ENCODE results near the gene MED12L.
"Not testable (repeated sequence)": the region's sequence is repeated elsewhere in the genome, so short reads cannot be mapped to it uniquely, and the experiment has no call there.

MED12L gene

DNA sequence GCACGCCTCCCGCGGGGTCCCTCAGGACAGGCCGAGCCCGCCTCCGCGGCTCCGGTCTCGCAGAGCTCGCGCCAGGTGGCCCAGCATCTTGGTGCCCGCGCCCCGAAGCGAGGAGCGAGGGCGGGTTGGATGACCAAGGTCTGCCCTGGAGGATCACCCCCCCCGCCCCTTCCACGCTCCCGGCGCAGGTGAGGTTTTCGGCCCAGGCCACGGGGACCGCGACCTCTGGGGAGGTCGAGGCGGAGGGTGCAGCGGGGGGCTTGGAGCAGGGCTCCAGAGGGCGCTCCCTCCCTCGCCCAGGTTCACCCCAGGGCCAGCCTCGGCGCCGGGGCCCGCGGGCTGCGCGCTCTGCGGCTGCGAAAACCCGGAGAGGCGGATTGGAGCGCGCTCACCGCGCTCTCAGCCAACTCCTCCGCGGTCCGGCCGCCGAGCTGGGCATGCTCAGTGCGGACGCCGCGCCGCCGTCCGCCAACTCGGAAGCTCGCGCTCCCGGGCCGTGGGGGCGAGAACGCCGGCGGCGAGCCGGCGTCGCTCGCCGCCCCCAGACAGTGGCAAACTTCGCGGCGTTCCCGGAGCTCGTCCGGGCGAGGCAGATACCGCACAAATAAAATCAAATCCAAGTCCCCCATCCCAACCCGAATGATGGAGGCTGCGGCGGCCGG, at the start of gene MED12L:
TSS of gene MED12L (plus strand) at position 438 of the 662 bp plus-strand sequence. CDS start 1,263 bp downstream, outside the sequence.
- peak; percentile 32 for DNase-seq

DNA sequence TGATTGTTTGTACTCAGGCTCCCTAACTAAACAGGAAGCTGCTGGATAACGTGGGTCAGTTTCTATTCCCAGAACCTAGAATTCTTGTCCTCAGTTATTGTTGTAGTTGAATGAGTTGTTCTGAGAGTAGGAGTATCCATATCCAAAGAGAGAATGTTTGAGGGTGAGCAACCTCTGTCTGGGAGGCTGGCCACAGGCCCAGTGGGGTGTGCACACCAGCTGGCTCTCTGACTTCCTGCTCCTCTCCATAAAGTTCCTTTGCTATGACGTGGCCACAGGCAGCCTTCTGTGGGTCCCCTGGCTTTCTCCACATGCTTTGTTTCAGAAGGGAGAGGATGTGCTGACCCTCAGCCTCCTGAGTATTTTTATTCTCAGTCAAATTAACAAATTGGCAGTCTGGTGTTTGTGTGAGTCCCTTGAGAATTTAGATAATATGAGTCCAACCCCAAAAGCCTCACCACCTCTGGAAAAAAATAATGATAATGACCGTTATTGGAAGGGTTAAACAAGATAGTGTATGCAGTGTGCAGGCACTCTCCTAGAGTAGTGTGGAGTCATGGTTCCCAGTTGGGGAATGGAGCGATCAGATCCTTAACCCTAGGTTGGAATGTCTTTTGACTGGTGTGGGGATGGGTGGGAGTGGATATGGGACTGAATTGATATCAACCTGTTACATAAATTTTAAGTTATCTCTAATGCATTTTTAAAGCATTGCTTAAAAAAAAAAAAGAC, 47.6 kb upstream of the MED12L start:
- peak; percentile 67 for DNase-seq

- no peak for DNase-seq
Observed at GRCh38 chr3:151044706-151045105, 40.8 kb upstream of the MED12L start.

DNA sequence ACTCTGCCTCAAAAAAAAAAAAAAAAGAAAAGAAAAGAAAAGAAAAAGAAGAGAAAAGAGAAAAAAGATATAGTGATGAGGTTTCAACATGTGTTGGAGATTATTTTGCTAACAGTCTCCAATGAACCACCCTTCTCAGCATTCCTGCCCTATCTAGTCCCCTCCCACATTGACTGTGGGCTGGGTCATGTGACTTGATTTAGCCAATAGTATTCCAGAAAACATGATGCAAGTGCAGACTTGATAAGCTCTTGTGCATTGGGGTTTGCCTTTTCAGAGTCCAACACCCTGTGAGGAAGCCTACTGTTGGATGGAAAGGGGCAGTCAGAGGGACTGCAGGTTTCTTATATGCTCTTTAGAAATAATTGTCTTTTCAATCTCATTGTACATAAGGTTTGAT, 37.8 kb upstream of the MED12L start:
- no peak for DNase-seq

- no peak for DNase-seq
Observed at GRCh38 chr3:151051533-151051932, 33.9 kb upstream of the MED12L start.

- no peak for DNase-seq
Observed at GRCh38 chr3:151052346-151052745, 33.1 kb upstream of the MED12L start.

DNA sequence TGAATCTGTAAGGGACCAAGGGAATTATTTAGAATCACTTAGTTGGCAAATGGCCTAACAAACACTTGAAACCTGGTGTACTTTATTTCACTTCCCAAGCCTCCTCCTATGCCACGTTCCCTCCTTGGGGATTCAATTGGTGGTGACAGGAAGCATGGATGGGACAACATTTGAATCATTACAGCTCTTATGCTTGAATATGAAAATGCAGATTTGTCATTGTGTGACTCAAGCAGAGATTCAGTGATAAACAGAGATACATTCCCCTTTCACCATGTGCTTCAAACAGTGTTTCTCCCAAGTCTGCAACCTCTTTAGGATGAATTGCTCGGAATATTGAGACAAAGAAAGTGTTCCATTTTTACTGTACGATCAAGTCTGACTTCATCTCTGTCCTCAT, 32.7 kb upstream of the MED12L start:
- no peak for DNase-seq

DNA sequence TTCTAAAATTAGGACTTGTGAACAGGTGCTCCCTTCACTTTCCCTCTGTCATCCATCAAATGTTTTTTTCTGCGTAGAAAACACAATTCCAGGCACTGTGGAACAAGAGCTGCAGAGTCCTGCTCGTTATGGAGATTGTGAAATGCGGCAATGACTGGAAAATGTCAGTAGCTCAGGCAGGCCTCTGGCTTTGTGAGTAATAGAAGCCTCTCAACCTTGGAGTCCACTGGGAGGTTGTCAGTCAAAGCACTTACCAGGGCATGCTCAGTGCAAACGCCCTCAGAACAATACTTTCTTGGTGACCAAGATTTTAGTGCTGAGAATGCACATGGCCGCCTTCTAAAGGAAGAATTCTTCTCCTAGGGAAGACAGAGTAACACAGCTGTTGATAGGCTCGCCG, 26.7 kb upstream of the MED12L start:
- no peak for DNase-seq

- no peak for DNase-seq
Observed at GRCh38 chr3:151062611-151063010, 22.9 kb upstream of the MED12L start.

DNA sequence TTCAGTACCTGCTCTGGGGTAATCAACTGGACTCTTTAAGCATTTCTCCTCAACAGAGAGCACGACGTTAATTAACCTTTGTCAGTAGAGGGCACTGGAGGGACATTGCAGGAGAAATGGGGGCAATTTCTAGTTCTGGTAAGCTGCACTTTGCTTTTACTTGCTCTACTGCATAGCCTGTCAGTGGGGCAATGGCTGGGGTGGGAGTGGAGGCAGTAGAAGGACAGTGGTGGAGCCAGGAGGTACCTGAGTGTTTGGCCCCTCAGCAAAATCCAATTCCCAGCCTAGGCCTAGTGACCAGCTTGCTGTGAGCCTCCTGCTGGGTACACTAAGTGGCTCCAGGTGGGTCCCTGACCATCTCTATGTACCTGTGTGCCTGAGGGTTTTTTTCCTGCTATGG, 18.3 kb upstream of the MED12L start:
- no peak for DNase-seq

DNA sequence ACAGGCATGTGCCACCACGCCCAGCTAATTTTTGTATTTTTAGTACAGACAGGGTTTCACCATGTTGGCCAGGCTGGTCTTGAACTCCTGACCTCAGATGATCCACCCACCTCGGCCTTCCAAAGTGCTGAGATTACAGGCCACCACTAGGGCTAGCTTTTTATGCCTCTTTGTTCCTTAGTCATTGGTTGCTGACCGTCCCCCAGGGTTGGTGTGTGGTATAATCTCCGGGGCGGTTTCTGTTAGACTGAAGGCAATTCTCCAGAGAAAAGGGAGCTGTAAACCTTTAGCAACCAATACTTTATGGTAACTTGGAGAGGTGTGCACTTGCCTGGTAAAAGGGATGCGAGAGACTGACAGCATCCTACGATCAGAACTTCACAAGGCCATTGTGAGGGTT, 12.6 kb upstream of the MED12L start:
- DNase-seq, result not testable (repeated sequence)

DNA sequence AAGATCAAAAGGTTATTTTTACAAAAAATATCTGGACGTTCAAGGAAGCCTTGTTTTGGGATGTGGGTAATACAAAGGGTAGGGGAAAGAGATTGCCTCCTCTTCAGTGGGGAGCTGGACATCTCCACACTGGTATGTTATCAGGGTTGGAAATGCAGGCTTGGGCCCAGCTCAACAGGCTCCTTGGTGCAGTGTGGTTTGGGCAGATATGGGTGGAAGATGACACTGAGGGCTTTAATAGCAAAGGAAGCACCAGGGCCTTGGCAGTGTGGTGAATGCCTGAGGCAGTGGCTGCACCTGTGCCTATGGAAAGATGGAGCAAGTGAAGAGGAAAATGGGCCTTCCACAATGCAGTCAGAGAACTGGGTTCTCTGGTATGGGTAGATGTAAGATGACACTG, 11.2 kb upstream of the MED12L start:
- DNase-seq, result no peak

DNA sequence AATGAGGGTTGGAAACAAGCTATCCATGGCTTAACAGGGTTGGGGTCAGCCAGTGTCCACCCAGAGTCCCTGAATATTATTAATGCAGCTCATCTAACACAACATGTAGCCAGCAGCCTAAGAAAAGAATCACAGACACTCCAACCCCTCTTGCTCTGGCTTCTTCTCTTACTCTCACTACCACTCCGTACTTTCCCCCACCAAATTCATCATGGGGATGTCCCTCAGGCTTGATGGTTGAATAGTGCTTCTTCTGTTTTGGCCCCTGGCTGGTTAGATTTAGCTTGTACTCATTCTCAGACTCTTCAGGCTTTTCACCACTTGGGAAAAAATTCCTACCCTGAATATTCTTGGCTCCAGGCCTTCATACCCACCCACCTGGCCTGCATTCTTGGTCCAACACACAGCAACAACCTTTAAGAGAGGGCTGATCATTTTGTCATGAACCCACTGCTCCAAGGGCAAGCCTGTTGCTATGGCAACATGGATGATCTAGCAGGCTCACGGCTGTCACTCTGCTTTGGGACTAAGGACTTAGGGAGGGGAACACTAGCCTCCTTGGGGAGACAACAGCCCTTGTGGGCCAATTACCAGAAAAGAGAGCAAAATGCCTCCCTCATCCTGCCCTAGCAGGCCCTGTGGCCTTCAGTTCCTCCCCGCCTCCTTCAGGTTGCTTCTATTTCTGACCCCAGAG, 9.4 kb upstream of the MED12L start:
- DNase-seq, result no peak

- no peak for DNase-seq
Observed at GRCh38 chr3:151076626-151077025, 8.8 kb upstream of the MED12L start.

DNA sequence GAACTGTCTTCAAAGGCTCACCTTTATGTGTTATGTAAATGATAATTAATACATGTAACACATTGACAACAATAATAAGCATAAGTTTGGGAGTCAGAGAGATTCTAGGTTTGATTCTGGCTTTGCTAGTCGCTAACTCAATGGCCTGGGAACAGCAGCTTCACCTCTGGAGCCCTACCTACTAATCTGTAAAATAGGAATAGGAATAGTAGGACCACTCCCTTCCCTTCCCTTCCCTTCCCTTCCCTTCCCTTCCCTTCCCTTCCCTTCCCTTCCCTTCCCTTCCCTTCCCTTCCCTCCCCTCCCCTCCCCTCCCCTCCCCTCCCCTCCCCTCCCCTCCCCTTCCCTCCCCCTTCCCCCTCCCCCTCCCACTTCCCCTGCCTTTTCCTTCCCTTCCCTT, 4.4 kb upstream of the MED12L start:
- DNase-seq, result not testable (repeated sequence)

GRCh38 chr3:151082880-151083838, 2.3 kb upstream of the MED12L start:
- DNase-seq, result no peak

DNA sequence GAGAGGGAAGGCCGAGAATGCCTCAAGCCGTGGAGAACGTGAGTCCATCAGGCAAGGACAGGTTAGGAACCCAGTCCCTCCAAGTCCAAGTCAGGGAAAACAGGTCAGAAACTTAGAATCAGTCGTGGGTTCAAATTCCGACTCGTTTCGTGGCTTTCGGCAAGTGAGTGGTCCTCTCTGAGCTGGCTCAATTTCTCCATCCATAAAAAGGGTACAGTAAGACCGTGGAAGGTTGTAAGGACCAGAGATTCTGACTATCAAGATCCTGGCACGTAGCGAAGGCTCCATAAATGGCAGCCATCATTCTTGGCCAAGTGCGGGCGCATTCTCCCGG, 604 bp upstream of the MED12L start:
- no peak for DNase-seq

- DNase-seq, result no peak
Observed at GRCh38 chr3:151085889-151086483, 522 bp downstream of the MED12L start.

GRCh38 chr3:151086484-151087456, 1.3 kb downstream of the MED12L start:
- DNase-seq, result peak; percentile 82

- no peak for DNase-seq
Observed at GRCh38 chr3:151087648-151088047, 2.2 kb downstream of the MED12L start.

DNA sequence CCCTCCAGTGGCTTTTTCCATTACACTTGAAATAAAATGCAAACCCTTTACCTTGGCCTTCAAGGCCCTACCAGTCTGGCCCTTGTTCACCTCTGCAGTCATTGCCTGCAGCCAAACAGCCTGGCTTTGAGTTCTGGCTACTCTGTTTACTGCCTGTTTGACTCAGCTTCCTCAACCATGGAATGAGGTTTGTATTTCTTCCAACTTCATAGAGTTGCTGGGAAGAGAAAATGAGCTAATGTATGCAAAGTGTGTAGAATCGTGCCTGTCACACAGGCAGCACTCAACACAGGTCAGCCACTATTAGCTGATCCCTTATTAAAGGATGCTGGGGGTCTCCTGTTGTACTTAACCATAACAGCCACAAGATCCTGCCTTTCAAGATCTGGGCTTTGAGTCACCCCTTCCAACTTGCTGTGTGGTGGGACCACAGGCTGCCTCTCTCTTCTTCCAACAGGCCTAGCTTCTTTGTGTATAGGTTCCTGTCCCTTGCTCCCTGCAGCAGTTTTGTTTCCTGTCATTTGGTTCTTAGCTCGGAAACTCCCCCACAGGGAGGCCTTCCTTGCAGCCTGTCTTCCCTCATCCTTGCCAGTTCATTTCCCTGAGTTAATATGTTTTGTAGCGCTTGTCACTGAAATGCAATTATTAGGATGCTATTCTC, 6.4 kb downstream of the MED12L start:
- DNase-seq, result no peak

Data from amniotic stem cell (primary cell).